GM10266 (cell line): ENCODE data around the gene SMIM36.
"Not testable (repeated sequence)": the region's sequence is repeated elsewhere in the genome, so short reads cannot be mapped to it uniquely, and the experiment has no call there.

ENCODE experiments used
- DNase-seq: peaks from one replicate; pipeline ENCODE4 v3.0.0; 2012; ENCODE audit errors: extremely low spot score
- CTCF ChIP-seq: IDR thresholded peaks from 2 replicates; pipeline ENCODE4 v1.5.1; 2012; ENCODE audit warnings: mild to moderate bottlenecking, low read depth; ENCODE audit not compliant: control insufficient read depth, insufficient read depth; ENCODE audit errors: missing control alignments

SMIM36 gene

GRCh38 chr17:55423535-55423934 is 87.7 kb downstream of the SMIM36 start:
- DNase-seq, result no peak
- TF ChIP-seq CTCF, result no peak

- not testable (repeated sequence) for DNase-seq
Measured at GRCh38 chr17:55422828-55423164, 88.5 kb downstream of the SMIM36 start.

- TF ChIP-seq CTCF, result no peak
- peak; percentile 45 for DNase-seq
Measured at GRCh38 chr17:55421179-55421934, 89.9 kb downstream of the SMIM36 start, which contains the start of gene MMD. Gene MMD (minus strand): TSS chr17:55421835. CDS start chr17:55421695, 140 bp downstream.

GRCh38 chr17:55420776-55421178 is 90.5 kb downstream of the SMIM36 start:
- no peak for TF ChIP-seq CTCF
- DNase-seq, result no peak

GRCh38 chr17:55420067-55420775 is 91.0 kb downstream of the SMIM36 start:
- peak; percentile 65 for DNase-seq
- no peak for TF ChIP-seq CTCF

GRCh38 chr17:55418369-55419268 is 92.6 kb downstream of the SMIM36 start:
- TF ChIP-seq CTCF, result no peak
- DNase-seq, result no peak

- DNase-seq, result no peak
- no peak for TF ChIP-seq CTCF
Measured at GRCh38 chr17:55417411-55418268, 93.6 kb downstream of the SMIM36 start.
